ENCODE data around the gene AGBL1. TPM values are rescaled to one million over a fixed set of nuclear protein-coding genes. Genes with fewer than 3 reads are reported as not detected.

AGBL1 gene
- total and polyA plus RNA-seq, 4 donors: not detected

DNA sequence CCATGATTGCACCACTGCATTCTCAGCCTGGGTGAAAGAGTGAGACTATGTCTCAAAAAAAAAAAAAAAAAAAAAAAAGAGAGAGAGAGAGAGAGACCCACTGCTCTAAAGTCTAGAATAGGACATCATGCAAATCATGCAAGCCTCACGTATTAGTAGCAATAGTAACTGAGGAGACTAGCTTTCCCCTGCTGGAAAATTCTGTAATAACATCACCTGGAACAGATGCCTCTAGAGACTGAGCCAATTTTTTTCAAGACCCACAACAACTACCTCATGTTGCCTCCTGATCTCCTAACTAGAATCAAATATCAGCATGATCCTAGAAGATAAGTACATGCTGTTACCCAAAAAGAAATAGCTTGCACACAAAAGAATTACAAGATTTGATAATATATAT lies 461.9 kb downstream of the AGBL1 start:
- H3K27ac ChIP-seq (ENCODE audit: low read depth in 1 of 2, low read length in 2 of 2): no peak overlapping the region
- peaks cover 0 to 3% (median 1%) of the 10 kb centered on the region in 4 donors for H3K27me3 ChIP-seq (ENCODE audit: control insufficient read depth in 4 of 4, insufficient read depth in 4 of 4, low read length in 3 of 4)
- WGBS: 58% methylated on average over 1 of the region's 1 CpG
- TF ChIP-seq, protein P1, sequence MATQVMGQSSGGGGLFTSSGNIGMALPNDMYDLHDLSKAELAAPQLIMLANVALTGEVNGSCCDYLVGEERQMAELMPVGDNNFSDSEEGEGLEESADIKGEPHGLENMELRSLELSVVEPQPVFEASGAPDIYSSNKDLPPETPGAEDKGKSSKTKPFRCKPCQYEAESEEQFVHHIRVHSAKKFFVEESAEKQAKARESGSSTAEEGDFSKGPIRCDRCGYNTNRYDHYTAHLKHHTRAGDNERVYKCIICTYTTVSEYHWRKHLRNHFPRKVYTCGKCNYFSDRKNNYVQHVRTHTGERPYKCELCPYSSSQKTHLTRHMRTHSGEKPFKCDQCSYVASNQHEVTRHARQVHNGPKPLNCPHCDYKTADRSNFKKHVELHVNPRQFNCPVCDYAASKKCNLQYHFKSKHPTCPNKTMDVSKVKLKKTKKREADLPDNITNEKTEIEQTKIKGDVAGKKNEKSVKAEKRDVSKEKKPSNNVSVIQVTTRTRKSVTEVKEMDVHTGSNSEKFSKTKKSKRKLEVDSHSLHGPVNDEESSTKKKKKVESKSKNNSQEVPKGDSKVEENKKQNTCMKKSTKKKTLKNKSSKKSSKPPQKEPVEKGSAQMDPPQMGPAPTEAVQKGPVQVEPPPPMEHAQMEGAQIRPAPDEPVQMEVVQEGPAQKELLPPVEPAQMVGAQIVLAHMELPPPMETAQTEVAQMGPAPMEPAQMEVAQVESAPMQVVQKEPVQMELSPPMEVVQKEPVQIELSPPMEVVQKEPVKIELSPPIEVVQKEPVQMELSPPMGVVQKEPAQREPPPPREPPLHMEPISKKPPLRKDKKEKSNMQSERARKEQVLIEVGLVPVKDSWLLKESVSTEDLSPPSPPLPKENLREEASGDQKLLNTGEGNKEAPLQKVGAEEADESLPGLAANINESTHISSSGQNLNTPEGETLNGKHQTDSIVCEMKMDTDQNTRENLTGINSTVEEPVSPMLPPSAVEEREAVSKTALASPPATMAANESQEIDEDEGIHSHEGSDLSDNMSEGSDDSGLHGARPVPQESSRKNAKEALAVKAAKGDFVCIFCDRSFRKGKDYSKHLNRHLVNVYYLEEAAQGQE (IDR thresholded peaks at IDR 0.05): no peak
- TF ChIP-seq GABPA (IDR thresholded peaks at IDR 0.05 in 1 of 2, conservative IDR thresholded peaks at IDR 0.05 in 1 of 2) (no peak), TAF1 (conservative IDR thresholded peaks at IDR 0.05) (no peak)
- TF ChIP-seq, protein P2, sequence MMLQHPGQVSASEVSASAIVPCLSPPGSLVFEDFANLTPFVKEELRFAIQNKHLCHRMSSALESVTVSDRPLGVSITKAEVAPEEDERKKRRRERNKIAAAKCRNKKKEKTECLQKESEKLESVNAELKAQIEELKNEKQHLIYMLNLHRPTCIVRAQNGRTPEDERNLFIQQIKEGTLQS (IDR thresholded peaks at IDR 0.05): no peak
- no peaks in the 10 kb centered on the region for H3K36me3 ChIP-seq (ENCODE audit: control insufficient read depth in 4 of 4, insufficient read depth in 3 of 4, low read depth in 1 of 4, low read length in 3 of 4)
- H3K9ac ChIP-seq (ENCODE audit: low read depth in 1 of 2, low read length in 2 of 2): no peak overlapping the region
- H3K4me3 ChIP-seq (ENCODE audit: low read depth in 1 of 3, low read length in 3 of 3): no peak overlapping the region
- H3K4me1 ChIP-seq (ENCODE audit: control insufficient read depth in 4 of 4, insufficient read depth in 4 of 4, low read length in 3 of 4): no peaks in the 10 kb centered on the region
- DNase-seq (ENCODE audit: low spot score): no peak
- H3K9me3 ChIP-seq (ENCODE audit: control insufficient read depth in 4 of 4, low read length in 3 of 4): no peaks in the 10 kb centered on the region

DNA sequence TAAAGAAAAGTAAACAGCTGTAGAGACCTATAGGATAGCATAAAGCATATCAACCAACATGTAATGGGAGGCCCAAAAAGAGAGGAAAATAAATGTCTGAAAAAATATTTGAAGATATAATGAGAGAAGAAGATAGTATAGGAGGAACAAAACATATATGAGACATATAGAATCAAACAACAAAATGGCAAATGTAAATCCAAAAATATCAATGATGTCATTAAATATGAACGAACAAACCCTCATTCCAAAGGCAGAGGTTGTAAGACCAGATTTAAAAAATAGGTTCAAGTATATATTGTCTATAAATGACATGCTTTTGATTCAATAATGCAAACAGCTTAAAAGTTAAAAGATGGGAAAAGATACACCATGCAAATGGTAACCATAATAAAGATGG lies 470.4 kb downstream of the AGBL1 start:
- no peaks in the 10 kb centered on the region for H3K36me3 ChIP-seq (ENCODE audit: control insufficient read depth in 4 of 4, insufficient read depth in 3 of 4, low read depth in 1 of 4, low read length in 3 of 4)
- H3K27ac ChIP-seq (ENCODE audit: low read depth in 1 of 2, low read length in 2 of 2): no peak overlapping the region
- WGBS: 48% methylated on average over 1 of the region's 1 CpG
- no peaks in the 10 kb centered on the region for H3K9me3 ChIP-seq (ENCODE audit: control insufficient read depth in 4 of 4, low read length in 3 of 4)
- no peak for DNase-seq (ENCODE audit: low spot score)
- TF ChIP-seq JUND (IDR thresholded peaks at IDR 0.05) (no peak), TAF1 (conservative IDR thresholded peaks at IDR 0.05) (no peak), SP1 (IDR thresholded peaks at IDR 0.05) (no peak), FOXA1 (IDR thresholded peaks at IDR 0.05) (no peak), RXRA (IDR thresholded peaks at IDR 0.05) (no peak), NR2F2 (IDR thresholded peaks at IDR 0.05) (no peak), RAD21 (IDR thresholded peaks at IDR 0.05) (no peak), HNF4A (conservative IDR thresholded peaks at IDR 0.05) (no peak), YY1 (IDR thresholded peaks at IDR 0.05) (no peak), FOXA2 (IDR thresholded peaks at IDR 0.05) (no peak), EGR1 (IDR thresholded peaks at IDR 0.05; ENCODE audit: low read depth in 2 of 2) (no peak), HNF4G (IDR thresholded peaks at IDR 0.05) (no peak), GABPA (IDR thresholded peaks at IDR 0.05 in 1 of 2, conservative IDR thresholded peaks at IDR 0.05 in 1 of 2) (no peak)
- TF ChIP-seq, protein P1 (IDR thresholded peaks at IDR 0.05): no peak
- TF ChIP-seq, protein P3, sequence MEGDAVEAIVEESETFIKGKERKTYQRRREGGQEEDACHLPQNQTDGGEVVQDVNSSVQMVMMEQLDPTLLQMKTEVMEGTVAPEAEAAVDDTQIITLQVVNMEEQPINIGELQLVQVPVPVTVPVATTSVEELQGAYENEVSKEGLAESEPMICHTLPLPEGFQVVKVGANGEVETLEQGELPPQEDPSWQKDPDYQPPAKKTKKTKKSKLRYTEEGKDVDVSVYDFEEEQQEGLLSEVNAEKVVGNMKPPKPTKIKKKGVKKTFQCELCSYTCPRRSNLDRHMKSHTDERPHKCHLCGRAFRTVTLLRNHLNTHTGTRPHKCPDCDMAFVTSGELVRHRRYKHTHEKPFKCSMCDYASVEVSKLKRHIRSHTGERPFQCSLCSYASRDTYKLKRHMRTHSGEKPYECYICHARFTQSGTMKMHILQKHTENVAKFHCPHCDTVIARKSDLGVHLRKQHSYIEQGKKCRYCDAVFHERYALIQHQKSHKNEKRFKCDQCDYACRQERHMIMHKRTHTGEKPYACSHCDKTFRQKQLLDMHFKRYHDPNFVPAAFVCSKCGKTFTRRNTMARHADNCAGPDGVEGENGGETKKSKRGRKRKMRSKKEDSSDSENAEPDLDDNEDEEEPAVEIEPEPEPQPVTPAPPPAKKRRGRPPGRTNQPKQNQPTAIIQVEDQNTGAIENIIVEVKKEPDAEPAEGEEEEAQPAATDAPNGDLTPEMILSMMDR (IDR thresholded peaks at IDR 0.05; ENCODE audit: low read depth, low read length, missing input control): no peak
- TF ChIP-seq, protein P4, sequence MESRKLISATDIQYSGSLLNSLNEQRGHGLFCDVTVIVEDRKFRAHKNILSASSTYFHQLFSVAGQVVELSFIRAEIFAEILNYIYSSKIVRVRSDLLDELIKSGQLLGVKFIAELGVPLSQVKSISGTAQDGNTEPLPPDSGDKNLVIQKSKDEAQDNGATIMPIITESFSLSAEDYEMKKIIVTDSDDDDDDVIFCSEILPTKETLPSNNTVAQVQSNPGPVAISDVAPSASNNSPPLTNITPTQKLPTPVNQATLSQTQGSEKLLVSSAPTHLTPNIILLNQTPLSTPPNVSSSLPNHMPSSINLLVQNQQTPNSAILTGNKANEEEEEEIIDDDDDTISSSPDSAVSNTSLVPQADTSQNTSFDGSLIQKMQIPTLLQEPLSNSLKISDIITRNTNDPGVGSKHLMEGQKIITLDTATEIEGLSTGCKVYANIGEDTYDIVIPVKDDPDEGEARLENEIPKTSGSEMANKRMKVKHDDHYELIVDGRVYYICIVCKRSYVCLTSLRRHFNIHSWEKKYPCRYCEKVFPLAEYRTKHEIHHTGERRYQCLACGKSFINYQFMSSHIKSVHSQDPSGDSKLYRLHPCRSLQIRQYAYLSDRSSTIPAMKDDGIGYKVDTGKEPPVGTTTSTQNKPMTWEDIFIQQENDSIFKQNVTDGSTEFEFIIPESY (IDR thresholded peaks at IDR 0.05): no peak
- TF ChIP-seq, protein P2 (IDR thresholded peaks at IDR 0.05): no peak
- TF ChIP-seq, protein P5, sequence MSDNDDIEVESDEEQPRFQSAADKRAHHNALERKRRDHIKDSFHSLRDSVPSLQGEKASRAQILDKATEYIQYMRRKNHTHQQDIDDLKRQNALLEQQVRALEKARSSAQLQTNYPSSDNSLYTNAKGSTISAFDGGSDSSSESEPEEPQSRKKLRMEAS (IDR thresholded peaks at IDR 0.05): no peak
- peaks cover 0 to 3% (median under 1%) of the 10 kb centered on the region in 4 donors for H3K27me3 ChIP-seq (ENCODE audit: control insufficient read depth in 4 of 4, insufficient read depth in 4 of 4, low read length in 3 of 4)
- H3K9ac ChIP-seq (ENCODE audit: low read depth in 1 of 2, low read length in 2 of 2): no peak overlapping the region
- no peaks in the 10 kb centered on the region for H3K4me1 ChIP-seq (ENCODE audit: control insufficient read depth in 4 of 4, insufficient read depth in 4 of 4, low read length in 3 of 4)
- no peak overlapping the region for H3K4me3 ChIP-seq (ENCODE audit: low read depth in 1 of 3, low read length in 3 of 3)
